HEK293 (cell line): ENCODE results near the gene TTC23L.

Experiments
- INSM2 ChIP-seq: fragments of 450-650 bp; formaldehyde crosslinking; IDR thresholded peaks from 2 replicates; pipeline ENCODE4 v1.5.1; 2016; ENCODE audit warnings: missing biosample characterization, missing genetic modification characterization
- RBAK ChIP-seq: fragments of 450-650 bp; formaldehyde crosslinking; IDR thresholded peaks from 2 replicates; pipeline ENCODE4 v1.5.1; 2016; ENCODE audit warnings: missing biosample characterization, missing genetic modification characterization
- SCRT1 ChIP-seq: fragments of 450-650 bp; formaldehyde crosslinking; IDR thresholded peaks from 2 replicates; pipeline ENCODE4 v1.5.1; 2016; ENCODE audit warnings: missing biosample characterization, missing genetic modification characterization, borderline replicate concordance
- SCRT2 ChIP-seq: fragments of 450-650 bp; formaldehyde crosslinking; IDR thresholded peaks from 2 replicates; pipeline ENCODE4 v1.5.1; 2016; ENCODE audit warnings: missing biosample characterization, missing genetic modification characterization
- TSHZ1 ChIP-seq: fragments of 450-650 bp; formaldehyde crosslinking; IDR thresholded peaks from 2 replicates; pipeline ENCODE4 v1.5.1; 2016; ENCODE audit warnings: missing biosample characterization, missing genetic modification characterization, borderline replicate concordance
- ZBTB20 ChIP-seq: fragments of 450-650 bp; formaldehyde crosslinking; IDR thresholded peaks from 2 replicates; pipeline ENCODE4 v1.5.1; 2016; ENCODE audit warnings: missing biosample characterization, missing genetic modification characterization
- ZFP37 ChIP-seq: fragments of 450-650 bp; formaldehyde crosslinking; IDR thresholded peaks from 2 replicates; pipeline ENCODE4 v1.5.1; 2016; ENCODE audit warnings: missing biosample characterization, missing genetic modification characterization
- ZNF169 ChIP-seq: fragments of 450-650 bp; formaldehyde crosslinking; IDR thresholded peaks from 2 replicates; pipeline ENCODE4 v1.5.1; 2016; ENCODE audit warnings: missing biosample characterization, missing genetic modification characterization
- ZNF2 ChIP-seq: fragments of 450-650 bp; formaldehyde crosslinking; IDR thresholded peaks from 2 replicates; pipeline ENCODE4 v1.5.1; 2016; ENCODE audit warnings: missing biosample characterization, missing genetic modification characterization
- ZNF202 ChIP-seq: fragments of 450-650 bp; formaldehyde crosslinking; IDR thresholded peaks from 2 replicates; pipeline ENCODE4 v1.5.1; 2016; ENCODE audit warnings: missing biosample characterization, missing genetic modification characterization, borderline replicate concordance
- ZNF311 ChIP-seq: fragments of 450-650 bp; formaldehyde crosslinking; IDR thresholded peaks from 2 replicates; pipeline ENCODE4 v1.5.1; 2017; ENCODE audit warnings: missing biosample characterization, missing genetic modification characterization, borderline replicate concordance
- ZNF433 ChIP-seq: fragments of 450-650 bp; formaldehyde crosslinking; IDR thresholded peaks from 2 replicates; pipeline ENCODE4 v1.5.1; 2016; ENCODE audit warnings: missing biosample characterization, missing genetic modification characterization, low read depth
- ZNF518A ChIP-seq: fragments of 450-650 bp; formaldehyde crosslinking; conservative IDR thresholded peaks from 2 replicates; pipeline ENCODE4 v1.5.1; 2016; ENCODE audit warnings: low read depth, missing biosample characterization, missing genetic modification characterization
- ZNF623 ChIP-seq: fragments of 450-650 bp; formaldehyde crosslinking; IDR thresholded peaks from 2 replicates; pipeline ENCODE4 v1.5.1; 2016; ENCODE audit warnings: missing biosample characterization, missing genetic modification characterization
- ZNF830 ChIP-seq: fragments of 450-650 bp; IDR thresholded peaks from 2 replicates; pipeline ENCODE4 v1.5.0; 2018; ENCODE audit warnings: missing biosample characterization, missing genetic modification characterization, low read depth, mild to moderate bottlenecking, moderate library complexity
- TF ChIP-seq, protein P1 (sequence below): fragments of 450-650 bp; formaldehyde crosslinking; optimal IDR thresholded peaks from 2 replicates; pipeline ENCODE3; 2016; ENCODE audit warnings: missing biosample characterization, mild to moderate bottlenecking, missing genetic modification characterization
- TF ChIP-seq, protein P2 (sequence below): fragments of 450-650 bp; formaldehyde crosslinking; IDR thresholded peaks from 2 replicates; pipeline ENCODE4 v1.5.1; 2017; ENCODE audit warnings: missing biosample characterization, missing genetic modification characterization
- TF ChIP-seq, protein P3 (sequence below): fragments of 450-650 bp; formaldehyde crosslinking; IDR thresholded peaks from 2 replicates; pipeline ENCODE4; 2016; ENCODE audit warnings: missing biosample characterization, missing genetic modification characterization
- TF ChIP-seq, protein P4 (sequence below): IDR thresholded peaks from 2 replicates; pipeline ENCODE4 v1.6.1; 2011; ENCODE audit warnings: mild to moderate bottlenecking, low read depth, low read length, borderline replicate concordance
- TF ChIP-seq, protein P5 (sequence below): fragments of 450-650 bp; formaldehyde crosslinking; IDR thresholded peaks from 2 replicates; pipeline ENCODE4 v1.5.1; 2017; ENCODE audit warnings: missing biosample characterization, missing genetic modification characterization

TTC23L gene

GRCh38 chr5:34923694-34924461 is 84.9 kb downstream of the TTC23L start (continued):
- TF ChIP-seq ZFP37 (tag by site-specific recombination) (no peak), INSM2 (tag by site-specific recombination) (no peak), ZNF518A (tag by site-specific recombination) (peak; percentile 46), ZNF202 (tag by site-specific recombination) (no peak), ZNF433 (tag by site-specific recombination) (no peak), ZNF830 (tag by site-specific recombination) (no peak), ZNF311 (tag by site-specific recombination) (no peak), RBAK (tag by site-specific recombination) (no peak), ZNF169 (tag by site-specific recombination) (no peak), SCRT1 (no peak), TSHZ1 (no peak), ZNF623 (tag by site-specific recombination) (no peak), ZBTB20 (tag by site-specific recombination) (no peak), ZNF2 (tag by site-specific recombination) (peak; percentile 45; the same call in 1 of the 2 replicates), SCRT2 (tag by site-specific recombination) (no peak)
- TF ChIP-seq, protein P1, sequence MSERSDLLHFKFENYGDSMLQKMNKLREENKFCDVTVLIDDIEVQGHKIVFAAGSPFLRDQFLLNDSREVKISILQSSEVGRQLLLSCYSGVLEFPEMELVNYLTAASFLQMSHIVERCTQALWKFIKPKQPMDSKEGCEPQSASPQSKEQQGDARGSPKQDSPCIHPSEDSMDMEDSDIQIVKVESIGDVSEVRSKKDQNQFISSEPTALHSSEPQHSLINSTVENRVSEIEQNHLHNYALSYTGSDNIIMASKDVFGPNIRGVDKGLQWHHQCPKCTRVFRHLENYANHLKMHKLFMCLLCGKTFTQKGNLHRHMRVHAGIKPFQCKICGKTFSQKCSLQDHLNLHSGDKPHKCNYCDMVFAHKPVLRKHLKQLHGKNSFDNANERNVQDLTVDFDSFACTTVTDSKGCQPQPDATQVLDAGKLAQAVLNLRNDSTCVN (tag by site-specific recombination), result no peak
- TF ChIP-seq, protein P2, sequence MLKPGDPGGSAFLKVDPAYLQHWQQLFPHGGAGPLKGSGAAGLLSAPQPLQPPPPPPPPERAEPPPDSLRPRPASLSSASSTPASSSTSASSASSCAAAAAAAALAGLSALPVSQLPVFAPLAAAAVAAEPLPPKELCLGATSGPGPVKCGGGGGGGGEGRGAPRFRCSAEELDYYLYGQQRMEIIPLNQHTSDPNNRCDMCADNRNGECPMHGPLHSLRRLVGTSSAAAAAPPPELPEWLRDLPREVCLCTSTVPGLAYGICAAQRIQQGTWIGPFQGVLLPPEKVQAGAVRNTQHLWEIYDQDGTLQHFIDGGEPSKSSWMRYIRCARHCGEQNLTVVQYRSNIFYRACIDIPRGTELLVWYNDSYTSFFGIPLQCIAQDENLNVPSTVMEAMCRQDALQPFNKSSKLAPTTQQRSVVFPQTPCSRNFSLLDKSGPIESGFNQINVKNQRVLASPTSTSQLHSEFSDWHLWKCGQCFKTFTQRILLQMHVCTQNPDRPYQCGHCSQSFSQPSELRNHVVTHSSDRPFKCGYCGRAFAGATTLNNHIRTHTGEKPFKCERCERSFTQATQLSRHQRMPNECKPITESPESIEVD (tag by site-specific recombination), result peak; percentile 94
- TF ChIP-seq, protein P3, sequence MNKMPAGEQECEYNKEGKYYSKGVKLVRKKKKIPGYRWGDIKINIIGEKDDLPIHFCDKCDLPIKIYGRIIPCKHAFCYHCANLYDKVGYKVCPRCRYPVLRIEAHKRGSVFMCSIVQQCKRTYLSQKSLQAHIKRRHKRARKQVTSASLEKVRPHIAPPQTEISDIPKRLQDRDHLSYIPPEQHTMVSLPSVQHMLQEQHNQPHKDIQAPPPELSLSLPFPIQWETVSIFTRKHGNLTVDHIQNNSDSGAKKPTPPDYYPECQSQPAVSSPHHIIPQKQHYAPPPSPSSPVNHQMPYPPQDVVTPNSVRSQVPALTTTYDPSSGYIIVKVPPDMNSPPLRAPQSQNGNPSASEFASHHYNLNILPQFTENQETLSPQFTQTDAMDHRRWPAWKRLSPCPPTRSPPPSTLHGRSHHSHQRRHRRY (tag by site-specific recombination), result no peak
- TF ChIP-seq, protein P4, sequence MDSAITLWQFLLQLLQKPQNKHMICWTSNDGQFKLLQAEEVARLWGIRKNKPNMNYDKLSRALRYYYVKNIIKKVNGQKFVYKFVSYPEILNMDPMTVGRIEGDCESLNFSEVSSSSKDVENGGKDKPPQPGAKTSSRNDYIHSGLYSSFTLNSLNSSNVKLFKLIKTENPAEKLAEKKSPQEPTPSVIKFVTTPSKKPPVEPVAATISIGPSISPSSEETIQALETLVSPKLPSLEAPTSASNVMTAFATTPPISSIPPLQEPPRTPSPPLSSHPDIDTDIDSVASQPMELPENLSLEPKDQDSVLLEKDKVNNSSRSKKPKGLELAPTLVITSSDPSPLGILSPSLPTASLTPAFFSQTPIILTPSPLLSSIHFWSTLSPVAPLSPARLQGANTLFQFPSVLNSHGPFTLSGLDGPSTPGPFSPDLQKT, result no peak
- TF ChIP-seq, protein P5, sequence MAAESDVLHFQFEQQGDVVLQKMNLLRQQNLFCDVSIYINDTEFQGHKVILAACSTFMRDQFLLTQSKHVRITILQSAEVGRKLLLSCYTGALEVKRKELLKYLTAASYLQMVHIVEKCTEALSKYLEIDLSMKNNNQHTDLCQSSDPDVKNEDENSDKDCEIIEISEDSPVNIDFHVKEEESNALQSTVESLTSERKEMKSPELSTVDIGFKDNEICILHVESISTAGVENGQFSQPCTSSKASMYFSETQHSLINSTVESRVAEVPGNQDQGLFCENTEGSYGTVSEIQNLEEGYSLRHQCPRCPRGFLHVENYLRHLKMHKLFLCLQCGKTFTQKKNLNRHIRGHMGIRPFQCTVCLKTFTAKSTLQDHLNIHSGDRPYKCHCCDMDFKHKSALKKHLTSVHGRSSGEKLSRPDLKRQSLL (tag by site-specific recombination), result peak; percentile 68
- TF ChIP-seq, all 188 proteins: peak for 30
